Epithelial cell of esophagus (primary cell): Measurements from ENCODE around the gene FAM9C.

ENCODE experiments used
- DNase-seq: peaks from one replicate; pipeline ENCODE4 v3.0.0; 2010; ENCODE audit warnings: low read depth
- H3K4me3 ChIP-seq: 2 replicates; pipeline ENCODE4 v1.5.1; 2011; ENCODE audit warnings: mild to moderate bottlenecking, low read length, control low read depth
- CTCF ChIP-seq: IDR thresholded peaks from 2 replicates; pipeline ENCODE4 v1.5.1; 2011; ENCODE audit warnings: low read depth, mild to moderate bottlenecking, low read length, control low read depth, inconsistent platforms; ENCODE audit not compliant: insufficient read depth; ENCODE audit errors: missing control alignments

Gene FAM9C

GRCh38 chrX:13009844-13010243, 34.6 kb downstream of the FAM9C start:
- TF ChIP-seq CTCF = no peak
- no peak overlapping the region for H3K4me3 ChIP-seq
- peak; percentile 36 for DNase-seq

- DNase-seq = peak; percentile 35
- TF ChIP-seq CTCF = no peak
- no peak overlapping the region for H3K4me3 ChIP-seq
Measured at GRCh38 chrX:13009273-13009672, 35.1 kb downstream of the FAM9C start.

GRCh38 chrX:13008851-13009250, 35.6 kb downstream of the FAM9C start:
- no peak for TF ChIP-seq CTCF
- DNase-seq = peak; percentile 32
- H3K4me3 ChIP-seq = no peak overlapping the region

GRCh38 chrX:13008189-13008533, 36.3 kb downstream of the FAM9C start:
- DNase-seq = no peak
- no peak overlapping the region for H3K4me3 ChIP-seq
- TF ChIP-seq CTCF = no peak

GRCh38 chrX:13007519-13008188, 36.8 kb downstream of the FAM9C start:
- H3K4me3 ChIP-seq = no peak overlapping the region
- DNase-seq = peak; percentile 66
- no peak for TF ChIP-seq CTCF

- H3K4me3 ChIP-seq = no peak overlapping the region
- TF ChIP-seq CTCF = no peak
- DNase-seq = no peak
Measured at GRCh38 chrX:13005661-13006473, 38.6 kb downstream of the FAM9C start.
